Body of pancreas (tissue), 4 donors: ENCODE data around the gene KRTAP4-16.

ENCODE experiments used
- POLR2A ChIP-seq, 3 donors: fragments of 450-650 bp; IDR thresholded peaks; one replicate each; pipeline ENCODE4 v1.6.1; 2016; ENCODE audit warnings: antibody characterized with exemption in 3 of 3, mild to moderate bottlenecking in 2 of 3
- TF ChIP-seq, protein P1 (sequence below), 7 experiments: fragments of 450-650 bp in 4 of 7; fragments of 200-600 bp in 3 of 7; sonication (generic) in 3 of 7; IDR thresholded peaks; one replicate each; pipeline ENCODE4 v1.5.1; 2016 to 2019; ENCODE audit warnings: antibody characterized with exemption in 7 of 7

DNA sequence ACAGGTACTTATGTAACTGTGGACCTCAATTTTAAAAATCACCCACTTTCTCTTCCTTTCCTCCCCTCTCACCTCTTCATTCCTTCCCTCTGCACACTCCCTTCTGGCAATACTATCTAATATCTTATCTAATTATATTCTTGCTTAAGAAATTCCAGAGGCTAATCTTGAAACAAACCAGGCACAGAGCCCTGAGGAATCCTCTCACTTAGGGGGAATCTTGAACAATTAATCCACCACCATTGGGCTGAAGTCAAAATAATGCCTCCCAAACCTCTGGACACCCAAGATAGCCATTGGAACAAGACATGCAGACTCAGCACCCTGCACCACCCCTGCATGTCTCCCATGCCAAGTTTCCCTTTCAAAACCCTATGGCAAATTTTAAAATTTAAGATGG is 39.4 kb upstream of the KRTAP4-16 start:
- TF ChIP-seq, protein P1, sequence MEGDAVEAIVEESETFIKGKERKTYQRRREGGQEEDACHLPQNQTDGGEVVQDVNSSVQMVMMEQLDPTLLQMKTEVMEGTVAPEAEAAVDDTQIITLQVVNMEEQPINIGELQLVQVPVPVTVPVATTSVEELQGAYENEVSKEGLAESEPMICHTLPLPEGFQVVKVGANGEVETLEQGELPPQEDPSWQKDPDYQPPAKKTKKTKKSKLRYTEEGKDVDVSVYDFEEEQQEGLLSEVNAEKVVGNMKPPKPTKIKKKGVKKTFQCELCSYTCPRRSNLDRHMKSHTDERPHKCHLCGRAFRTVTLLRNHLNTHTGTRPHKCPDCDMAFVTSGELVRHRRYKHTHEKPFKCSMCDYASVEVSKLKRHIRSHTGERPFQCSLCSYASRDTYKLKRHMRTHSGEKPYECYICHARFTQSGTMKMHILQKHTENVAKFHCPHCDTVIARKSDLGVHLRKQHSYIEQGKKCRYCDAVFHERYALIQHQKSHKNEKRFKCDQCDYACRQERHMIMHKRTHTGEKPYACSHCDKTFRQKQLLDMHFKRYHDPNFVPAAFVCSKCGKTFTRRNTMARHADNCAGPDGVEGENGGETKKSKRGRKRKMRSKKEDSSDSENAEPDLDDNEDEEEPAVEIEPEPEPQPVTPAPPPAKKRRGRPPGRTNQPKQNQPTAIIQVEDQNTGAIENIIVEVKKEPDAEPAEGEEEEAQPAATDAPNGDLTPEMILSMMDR (IDR thresholded peaks at IDR 0.05): no peak
- no peak for TF ChIP-seq POLR2A (IDR thresholded peaks at IDR 0.05)
